Testis (tissue), 3 donors: ENCODE data around the gene PROM2. TPM values are rescaled to one million over a fixed set of nuclear protein-coding genes. Genes with fewer than 3 reads are reported as not detected.

Source experiments
- polyA plus RNA-seq: library from polyadenylated mRNA; stranded (reverse); fragments of 350-450 nt; fragmentation: Illumina TruSeq; extraction: RNeasy Lipid Tissue Mini Kit (QIAGEN cat#74804); gene quantifications from one replicate; pipeline ENCODE4 v1.2.3, GENCODE V29; 2014; ENCODE audit warnings: low read depth, low replicate concordance; ENCODE audit not compliant: insufficient read depth
- total RNA-seq, 2 donors: library from RNA; depleted of rRNA; stranded (reverse); fragments of >200 nt; gene quantifications; one replicate each; pipeline ENCODE4 v1.2.3, GENCODE V29; 2016

PROM2 gene
- total and polyA plus RNA-seq, 3 donors from 2014 or later = 1.3 to 2.4 (median 2.1) TPM

Other genes starting within 250 kb of the PROM2 start
- under 1 TPM; 0.62 to 0.79 TPM for gene MAL, start 248.7 kb upstream of the PROM2 start, total RNA-seq
- 1.3 TPM for gene MAL, start 248.7 kb upstream of the PROM2 start, polyA plus RNA-seq
- 10 to 100 TPM; 59.3 to 63.1 TPM for gene MRPS5, start 152.6 kb upstream of the PROM2 start, total RNA-seq
- gene MRPS5, start 152.6 kb upstream of the PROM2 start, polyA plus RNA-seq = 44.4 TPM
- gene ZNF514, start 114.6 kb upstream of the PROM2 start, total RNA-seq = 10 to 100 TPM; 22.3 to 25.0 TPM
- 21.9 TPM for gene ZNF514, start 114.6 kb upstream of the PROM2 start, polyA plus RNA-seq
- 1 to 10 TPM; 5.8 to 7.9 TPM for gene ZNF2, start 108.6 kb upstream of the PROM2 start, total RNA-seq
- gene ZNF2, start 108.6 kb upstream of the PROM2 start, polyA plus RNA-seq = 7.1 TPM
- 10 to 100 TPM; 12.1 to 12.3 TPM for gene ZNF892, start 66.9 kb upstream of the PROM2 start, total RNA-seq
- gene ZNF892, start 66.9 kb upstream of the PROM2 start, polyA plus RNA-seq = 7.1 TPM
- gene KCNIP3, start 22.9 kb downstream of the PROM2 start, total RNA-seq = 10 to 100 TPM; 43.4 to 69.1 TPM
- gene KCNIP3, start 22.9 kb downstream of the PROM2 start, polyA plus RNA-seq = 23.9 TPM
- 10 to 100 TPM; 48.5 to 48.9 TPM for gene FAHD2A, start 128.3 kb downstream of the PROM2 start, total RNA-seq
- gene FAHD2A, start 128.3 kb downstream of the PROM2 start, polyA plus RNA-seq = 73.8 TPM
- 1 to 10 TPM in 1 of 2 donors, not detected in 1; 1.1 TPM for gene TRIM43B, start 210.3 kb downstream of the PROM2 start, total RNA-seq
- 0.76 TPM for gene TRIM43B, start 210.3 kb downstream of the PROM2 start, polyA plus RNA-seq